ENCODE data around the gene MAP2K6.

MAP2K6 gene

GRCh38 chr17:69535016-69535570 lies 120.6 kb downstream of the MAP2K6 start:
- DNase-seq (ENCODE audit: low spot score) = no peak

GRCh38 chr17:69538795-69539194 lies 124.3 kb downstream of the MAP2K6 start:
- DNase-seq (ENCODE audit: low spot score) = no peak

GRCh38 chr17:69539274-69539673 lies 124.8 kb downstream of the MAP2K6 start:
- no peak for DNase-seq (ENCODE audit: low spot score)

GRCh38 chr17:69539781-69540319 lies 125.4 kb downstream of the MAP2K6 start:
- no peak for DNase-seq (ENCODE audit: low spot score)

- DNase-seq (ENCODE audit: low spot score) = no peak
These were observed 125.9 kb downstream of the MAP2K6 start for GRCh38 chr17:69540356-69540755.

GRCh38 chr17:69547230-69547629 lies 132.7 kb downstream of the MAP2K6 start:
- DNase-seq (ENCODE audit: low spot score) = no peak

GRCh38 chr17:69547947-69548346 lies 133.4 kb downstream of the MAP2K6 start:
- DNase-seq (ENCODE audit: low spot score) = no peak

- no peak for DNase-seq (ENCODE audit: low spot score)
These were observed 136.9 kb downstream of the MAP2K6 start for GRCh38 chr17:69551212-69552010.

GRCh38 chr17:69552986-69553667 lies 138.6 kb downstream of the MAP2K6 start:
- DNase-seq (ENCODE audit: low spot score) = no peak

- DNase-seq (ENCODE audit: low spot score) = no peak
These were observed 140.6 kb downstream of the MAP2K6 start for GRCh38 chr17:69555056-69555455.

GRCh38 chr17:69557339-69557738 lies 142.8 kb downstream of the MAP2K6 start:
- DNase-seq (ENCODE audit: low spot score) = no peak

- DNase-seq (ENCODE audit: low spot score) = no peak
These were observed 144.3 kb downstream of the MAP2K6 start for GRCh38 chr17:69558796-69559195.

GRCh38 chr17:69560987-69561441 lies 146.5 kb downstream of the MAP2K6 start:
- DNase-seq (ENCODE audit: low spot score) = no peak

- no peak for DNase-seq (ENCODE audit: low spot score)
These were observed 147.0 kb downstream of the MAP2K6 start for GRCh38 chr17:69561462-69561861.

- no peak for DNase-seq (ENCODE audit: low spot score)
These were observed 150.9 kb downstream of the MAP2K6 start for GRCh38 chr17:69565447-69565846.

- DNase-seq (ENCODE audit: low spot score) = no peak
These were observed 152.6 kb downstream of the MAP2K6 start for GRCh38 chr17:69567130-69567529.

GRCh38 chr17:69572747-69573146 lies 158.2 kb downstream of the MAP2K6 start:
- no peak for DNase-seq (ENCODE audit: low spot score)

- no peak for DNase-seq (ENCODE audit: low spot score)
These were observed 158.9 kb downstream of the MAP2K6 start for GRCh38 chr17:69573396-69573795.

- DNase-seq (ENCODE audit: low spot score) = no peak
These were observed 160.0 kb downstream of the MAP2K6 start for GRCh38 chr17:69574257-69575197.

GRCh38 chr17:69575346-69575761 lies 160.9 kb downstream of the MAP2K6 start:
- no peak for DNase-seq (ENCODE audit: low spot score)

GRCh38 chr17:69577098-69577497 lies 162.6 kb downstream of the MAP2K6 start:
- DNase-seq (ENCODE audit: low spot score) = peak; percentile 39
